Gastrocnemius medialis (tissue), 4 donors: Measurements from ENCODE around the gene SMNDC1.

Source experiments
- POLR2A ChIP-seq, 2 donors: fragments of 450-650 bp; IDR thresholded peaks; one replicate each; pipeline ENCODE4 v1.6.1; 2017; ENCODE audit warnings: antibody characterized with exemption in 2 of 2, mild to moderate bottlenecking in 2 of 2, moderate library complexity in 2 of 2
- TF ChIP-seq, protein P1 (sequence below), 5 experiments: fragments of 450-650 bp in 3 of 5; fragments of 200-600 bp in 2 of 5; sonication (generic) in 2 of 5; IDR thresholded peaks in 4 of 5; conservative IDR thresholded peaks in 1 of 5; 1 replicate in 4 of 5; 2 replicates in 1 of 5; pipeline ENCODE4 v1.5.1; 2016 to 2019; ENCODE audit warnings: antibody characterized with exemption in 5 of 5, mild to moderate bottlenecking in 3 of 5, moderate library complexity in 3 of 5

DNA sequence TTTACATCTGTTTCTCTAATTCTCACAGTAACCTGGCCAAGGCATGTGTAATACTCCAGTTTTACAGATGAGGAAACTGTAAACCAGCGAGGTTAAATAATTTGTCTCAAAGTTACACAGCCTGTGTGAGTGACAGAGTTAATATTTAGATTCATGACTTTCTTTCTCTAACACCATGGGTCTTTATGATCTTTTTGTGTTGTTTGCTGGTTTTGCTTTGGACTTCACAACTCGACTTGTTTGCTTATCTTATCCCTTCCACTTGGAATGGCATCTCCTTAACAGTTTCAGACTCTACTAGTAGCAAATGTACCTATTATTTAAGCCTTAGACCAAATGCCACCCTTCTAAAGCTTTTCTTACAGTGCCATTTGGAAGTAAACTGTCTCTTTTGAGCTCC lies 62.9 kb downstream of the SMNDC1 start:
- TF ChIP-seq, protein P1, sequence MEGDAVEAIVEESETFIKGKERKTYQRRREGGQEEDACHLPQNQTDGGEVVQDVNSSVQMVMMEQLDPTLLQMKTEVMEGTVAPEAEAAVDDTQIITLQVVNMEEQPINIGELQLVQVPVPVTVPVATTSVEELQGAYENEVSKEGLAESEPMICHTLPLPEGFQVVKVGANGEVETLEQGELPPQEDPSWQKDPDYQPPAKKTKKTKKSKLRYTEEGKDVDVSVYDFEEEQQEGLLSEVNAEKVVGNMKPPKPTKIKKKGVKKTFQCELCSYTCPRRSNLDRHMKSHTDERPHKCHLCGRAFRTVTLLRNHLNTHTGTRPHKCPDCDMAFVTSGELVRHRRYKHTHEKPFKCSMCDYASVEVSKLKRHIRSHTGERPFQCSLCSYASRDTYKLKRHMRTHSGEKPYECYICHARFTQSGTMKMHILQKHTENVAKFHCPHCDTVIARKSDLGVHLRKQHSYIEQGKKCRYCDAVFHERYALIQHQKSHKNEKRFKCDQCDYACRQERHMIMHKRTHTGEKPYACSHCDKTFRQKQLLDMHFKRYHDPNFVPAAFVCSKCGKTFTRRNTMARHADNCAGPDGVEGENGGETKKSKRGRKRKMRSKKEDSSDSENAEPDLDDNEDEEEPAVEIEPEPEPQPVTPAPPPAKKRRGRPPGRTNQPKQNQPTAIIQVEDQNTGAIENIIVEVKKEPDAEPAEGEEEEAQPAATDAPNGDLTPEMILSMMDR (IDR thresholded peaks at IDR 0.05 in 4 of 5, conservative IDR thresholded peaks at IDR 0.05 in 1 of 5): no peak
- TF ChIP-seq POLR2A (IDR thresholded peaks at IDR 0.05): no peak
